Neural progenitor cell (in vitro differentiated cells): ENCODE data around the gene RAB24. TPM values are rescaled to one million over a fixed set of nuclear protein-coding genes. Genes with fewer than 3 reads are reported as not detected.

ENCODE experiments used
- DNase-seq: peaks from one replicate; pipeline ENCODE4 v3.0.0-alpha.2; 2016; ENCODE audit warnings: low spot score
- H2AFZ ChIP-seq: fragments of 200-600 bp; sonication (generic); replicated peaks from 2 replicates; pipeline ENCODE4 v1.6.1; 2016; ENCODE audit warnings: antibody characterized with exemption
- H3F3A ChIP-seq: fragments of 200-600 bp; sonication (generic); 2 replicates; pipeline ENCODE4 v1.6.1; 2016; ENCODE audit warnings: antibody characterized with exemption, low read depth
- H3K27ac ChIP-seq: fragments of 200-600 bp; sonication (generic); 2 replicates; pipeline ENCODE4 v1.5.1; 2016; ENCODE audit warnings: mild to moderate bottlenecking
- H3K27me3 ChIP-seq: fragments of 200-600 bp; sonication (generic); 2 replicates; pipeline ENCODE4 v1.6.1; 2016; ENCODE audit warnings: mild to moderate bottlenecking, moderate library complexity
- H3K36me3 ChIP-seq: fragments of 200-600 bp; sonication (generic); 2 replicates; pipeline ENCODE4 v1.5.1; 2016
- H3K4me1 ChIP-seq: fragments of 200-600 bp; sonication (generic); 2 replicates; pipeline ENCODE4 v1.6.1; 2016; ENCODE audit warnings: mixed run types
- H3K4me2 ChIP-seq: fragments of 200-600 bp; sonication (generic); 2 replicates; pipeline ENCODE4 v1.6.1; 2016
- H3K4me3 ChIP-seq: fragments of 200-600 bp; sonication (generic); 2 replicates; pipeline ENCODE4 v1.5.1; 2016
- H3K79me2 ChIP-seq: fragments of 200-600 bp; sonication (generic); 2 replicates; pipeline ENCODE4 v1.6.1; 2016; ENCODE audit warnings: low read depth
- H3K9ac ChIP-seq: fragments of 200-600 bp; sonication (generic); 2 replicates; pipeline ENCODE4 v1.6.1; 2016
- H3K9me3 ChIP-seq: fragments of 200-600 bp; sonication (generic); 2 replicates; pipeline ENCODE4 v1.5.1; 2016; ENCODE audit warnings: low read depth
- H4K20me1 ChIP-seq: fragments of 200-600 bp; sonication (generic); 2 replicates; pipeline ENCODE4 v1.6.1; 2016; ENCODE audit warnings: low read depth
- H3K27ac Mint-ChIP-seq: 3 replicates; pipeline ENCODE4 v1.8.0; 2021; ENCODE audit warnings: mixed read lengths
- H3K27me3 Mint-ChIP-seq: 2 replicates; pipeline ENCODE4 v1.8.0; 2022; ENCODE audit warnings: low read depth, mild to moderate bottlenecking, inconsistent platforms, moderate library complexity, mixed read lengths; ENCODE audit not compliant: insufficient read depth
- H3K36me3 Mint-ChIP-seq: 3 replicates; pipeline ENCODE4 v1.8.0; 2021; ENCODE audit warnings: mixed read lengths
- H3K4me1 Mint-ChIP-seq: 3 replicates; pipeline ENCODE4 v1.8.0; 2021; ENCODE audit warnings: mixed read lengths
- H3K4me3 Mint-ChIP-seq: 3 replicates; pipeline ENCODE4 v1.8.0; 2021; ENCODE audit warnings: mild to moderate bottlenecking, moderate library complexity, mixed read lengths
- H3K9me3 Mint-ChIP-seq: 3 replicates; pipeline ENCODE4 v1.8.0; 2020; ENCODE audit warnings: mixed read lengths
- CTCF ChIP-seq: fragments of 200-600 bp; sonication (generic); IDR thresholded peaks from 2 replicates; pipeline ENCODE4 v1.5.1; 2017; ENCODE audit warnings: antibody characterized with exemption, mild to moderate bottlenecking
- EZH2 ChIP-seq: fragments of 200-600 bp; sonication (generic); IDR thresholded peaks from 2 replicates; pipeline ENCODE4 v1.6.1; 2017; ENCODE audit warnings: antibody characterized with exemption, mild to moderate bottlenecking, moderate library complexity
- EZH2phosphoT487 ChIP-seq: fragments of 200-600 bp; sonication (generic); IDR thresholded peaks from 2 replicates; pipeline ENCODE4 v1.6.1; 2017; ENCODE audit warnings: antibody characterized with exemption
- total RNA-seq: library from RNA; depleted of rRNA; stranded (reverse); fragments of >200 nt; gene quantifications from 2 replicates; pipeline ENCODE4 v1.2.3, GENCODE V29; 2015; ENCODE audit warnings: low replicate concordance

The RAB24 gene
- total RNA-seq, 1 donor from 2014 or later: 4.3 TPM

GRCh38 chr5:177276886-177277285, 26.6 kb downstream of the RAB24 start:
- no peaks in the 10 kb centered on the region for H3K4me1 Mint-ChIP-seq
- peaks cover 28% of the 10 kb centered on the region for H3K36me3 ChIP-seq

GRCh38 chr5:177275883-177276282, 27.6 kb downstream of the RAB24 start:
- H3K4me1 Mint-ChIP-seq: no peaks in the 10 kb centered on the region
- Histone ChIP-seq H3K27me3 (no peaks in the 10 kb centered on the region), H4K20me1 (no peaks in the 10 kb centered on the region), H3K9me3 (no peaks in the 10 kb centered on the region), H3K27ac (no peak overlapping the region), H3F3A (peaks cover 2% of the 10 kb centered on the region), H3K4me1 (no peaks in the 10 kb centered on the region), H3K36me3 (peaks cover 23% of the 10 kb centered on the region), H3K79me2 (peaks cover 5% of the 10 kb centered on the region), H2AFZ (no peak overlapping the region), H3K4me3 (no peak overlapping the region), H3K4me2 (no peak overlapping the region), H3K9ac (no peak overlapping the region)
- H3K36me3 Mint-ChIP-seq: peaks cover 35% of the 10 kb centered on the region
- H3K27me3 Mint-ChIP-seq: peaks cover 2% of the 10 kb centered on the region
- no peak for TF ChIP-seq CTCF
- TF ChIP-seq EZH2: no peak
- no peak for TF ChIP-seq EZH2phosphoT487
- H3K9me3 Mint-ChIP-seq: no peaks in the 10 kb centered on the region
- H3K4me3 Mint-ChIP-seq: no peak overlapping the region
- no peak for DNase-seq
- H3K27ac Mint-ChIP-seq: no peak overlapping the region

More at GRCh38 chr5:177276886-177277285, 26.6 kb downstream of the RAB24 start:
- Histone ChIP-seq H3K27ac (no peak overlapping the region), H3K9ac (no peak overlapping the region), H3K4me2 (no peak overlapping the region), H3K79me2 (peaks cover 5% of the 10 kb centered on the region), H3K9me3 (no peaks in the 10 kb centered on the region), H4K20me1 (no peaks in the 10 kb centered on the region), H2AFZ (no peak overlapping the region), H3K27me3 (no peaks in the 10 kb centered on the region), H3F3A (peaks cover 8% of the 10 kb centered on the region), H3K4me1 (no peaks in the 10 kb centered on the region), H3K4me3 (no peak overlapping the region)
- TF ChIP-seq EZH2: no peak
- TF ChIP-seq EZH2phosphoT487: no peak
- no peak for TF ChIP-seq CTCF
- Mint-ChIP-seq H3K27me3 (peaks cover 2% of the 10 kb centered on the region), H3K27ac (no peak overlapping the region), H3K4me3 (no peak overlapping the region), H3K36me3 (peaks cover 39% of the 10 kb centered on the region), H3K9me3 (no peaks in the 10 kb centered on the region)
- DNase-seq: no peak

GRCh38 chr5:177271113-177271512, 32.4 kb downstream of the RAB24 start:
- no peak for DNase-seq

More at GRCh38 chr5:177271113-177271512, 32.4 kb downstream of the RAB24 start:
- H2AFZ ChIP-seq: no peak overlapping the region
- H3K9me3 ChIP-seq: no peaks in the 10 kb centered on the region
- H3K27me3 ChIP-seq: no peaks in the 10 kb centered on the region
- TF ChIP-seq EZH2phosphoT487 (no peak), EZH2 (no peak), CTCF (no peak)
- Mint-ChIP-seq H3K4me1 (no peaks in the 10 kb centered on the region), H3K4me3 (no peak overlapping the region), H3K27me3 (no peaks in the 10 kb centered on the region), H3K36me3 (peaks cover 33% of the 10 kb centered on the region), H3K27ac (no peak overlapping the region), H3K9me3 (no peaks in the 10 kb centered on the region)
- no peaks in the 10 kb centered on the region for H3K4me1 ChIP-seq
- peaks cover 11% of the 10 kb centered on the region for H3K79me2 ChIP-seq
- no peak overlapping the region for H3K9ac ChIP-seq
- H3K27ac ChIP-seq: no peak overlapping the region
- no peak overlapping the region for H3K4me3 ChIP-seq
- no peak overlapping the region for H3K4me2 ChIP-seq
- peaks cover 3% of the 10 kb centered on the region for H3F3A ChIP-seq
- H4K20me1 ChIP-seq: no peaks in the 10 kb centered on the region
- peaks cover 28% of the 10 kb centered on the region for H3K36me3 ChIP-seq
